Activated CD4-positive, alpha-beta T cell treated with anti-CD3 and anti-CD28 coated beads for 36 hours (primary cell): ENCODE results near the gene STRA6. TPM values are rescaled to one million over a fixed set of nuclear protein-coding genes. Genes with fewer than 3 reads are reported as not detected.

Experiments used
- ATAC-seq: fragments of 200-7000 bp; cut with Tn5 transposase; one replicate; pipeline ENCODE4 v1.10.0; 2021; ENCODE audit warnings: mild to moderate bottlenecking, moderate library complexity
- CTCF ChIA-PET: fragments of 350-600 bp; sonication (Branson Sonifier 250); formaldehyde crosslinking; loops from one replicate; lab custom pipeline; 2021; ENCODE audit warnings: antibody characterized with exemption; lab: Charles Lee
- POLR2A ChIA-PET: fragments of 350-600 bp; sonication (Branson Sonifier 250); formaldehyde crosslinking; loops from one replicate; lab custom pipeline; 2021; ENCODE audit warnings: antibody characterized with exemption, inconsistent platforms; lab: Charles Lee
- DNase-seq: peaks from one replicate; pipeline ENCODE4 v3.0.0-alpha.2; 2020
- H3K27ac Mint-ChIP-seq: one replicate; pipeline ENCODE4 v1.8.0; 2021; ENCODE audit warnings: mixed read lengths
- H3K27me3 Mint-ChIP-seq: one replicate; pipeline ENCODE4 v1.8.0; 2021; ENCODE audit warnings: mixed read lengths
- H3K36me3 Mint-ChIP-seq: one replicate; pipeline ENCODE4 v1.8.0; 2021; ENCODE audit warnings: low read depth, mixed read lengths
- H3K4me1 Mint-ChIP-seq: one replicate; pipeline ENCODE4 v1.8.0; 2021; ENCODE audit warnings: mixed read lengths
- H3K4me3 Mint-ChIP-seq: one replicate; pipeline ENCODE4 v1.8.0; 2021; ENCODE audit warnings: mild to moderate bottlenecking, moderate library complexity, mixed read lengths
- H3K9me3 Mint-ChIP-seq: one replicate; pipeline ENCODE4 v1.8.0; 2021; ENCODE audit warnings: low read depth, mixed read lengths
- intact Hi-C, 2 experiments: fragments of 100-400 bp; cut with DNase I in 1 of 2; cut with micrococcal nuclease in 1 of 2; formaldehyde crosslinking; loops; one replicate each; pipeline versions ENCODE4 v1.14.2 to v1.15.1; 2022 to 2024; cut with DNase I, micrococcal nuclease
- total RNA-seq, 2 experiments: library from RNA; stranded (reverse); gene quantifications; one replicate each; pipeline ENCODE4 v1.2.3, GENCODE V29; 2021

STRA6 gene
- total RNA-seq, 2 experiments from 2014 or later, result not detected

- H3K4me3 Mint-ChIP-seq, result no peak overlapping the region
- no peaks in the 10 kb centered on the region for H3K9me3 Mint-ChIP-seq
- H3K36me3 Mint-ChIP-seq, result no peaks in the 10 kb centered on the region
- peaks cover 6% of the 10 kb centered on the region for H3K4me1 Mint-ChIP-seq
- ChIA-PET POLR2A (no interaction called here), CTCF (no interaction called here)
- ATAC-seq (no peak), DNase-seq (no peak)
- no peak overlapping the region for H3K27ac Mint-ChIP-seq
- peaks cover 5% of the 10 kb centered on the region for H3K27me3 Mint-ChIP-seq
- intact Hi-C loops, result no loop called here
Observed at GRCh38 chr15:74222240-74223119, 19.9 kb upstream of the STRA6 start.

GRCh38 chr15:74221399-74222239, 19.0 kb upstream of the STRA6 start:
- CTCF ChIA-PET, result interaction anchor here (0.7 kb wide), 1 partner anchor 58 kb away, joined by 3 read pairs; no protein-coding TSS in a partner anchor

GRCh38 chr15:74220475-74221248, 18.1 kb upstream of the STRA6 start:
- Mint-ChIP-seq H3K27ac (no peak overlapping the region), H3K9me3 (no peaks in the 10 kb centered on the region), H3K36me3 (no peaks in the 10 kb centered on the region), H3K4me1 (peaks cover 6% of the 10 kb centered on the region), H3K4me3 (no peak overlapping the region), H3K27me3 (peaks cover 5% of the 10 kb centered on the region)
- ATAC-seq (no peak), DNase-seq (no peak)
- POLR2A ChIA-PET, result no interaction called here
- CTCF ChIA-PET, result interaction anchor here (0.7 to 1.0 kb wide), 3 partner anchors 58 to 923 kb away, joined by 3 to 4 read pairs (median 3); no protein-coding TSS in a partner anchor
- intact Hi-C loops, result no loop called here

More at GRCh38 chr15:74221399-74222239, 19.0 kb upstream of the STRA6 start:
- DNase-seq (no peak), ATAC-seq (no peak)
- Mint-ChIP-seq H3K27ac (no peak overlapping the region), H3K4me1 (peaks cover 6% of the 10 kb centered on the region), H3K9me3 (no peaks in the 10 kb centered on the region), H3K36me3 (no peaks in the 10 kb centered on the region), H3K27me3 (peaks cover 5% of the 10 kb centered on the region), H3K4me3 (no peak overlapping the region)
- POLR2A ChIA-PET, result no interaction called here
- intact Hi-C loops, result no loop called here

GRCh38 chr15:74217907-74218885, 15.6 kb upstream of the STRA6 start:
- ATAC-seq (no peak), DNase-seq (no peak)
- Mint-ChIP-seq H3K27ac (no peak overlapping the region), H3K4me3 (no peak overlapping the region), H3K9me3 (no peaks in the 10 kb centered on the region), H3K4me1 (no peaks in the 10 kb centered on the region), H3K27me3 (peaks cover 2% of the 10 kb centered on the region), H3K36me3 (no peaks in the 10 kb centered on the region)
- ChIA-PET CTCF (no interaction called here), POLR2A (no interaction called here)
- intact Hi-C loops, result no loop called here

GRCh38 chr15:74216949-74217348, 14.4 kb upstream of the STRA6 start:
- ATAC-seq, result no peak
- Mint-ChIP-seq H3K27ac (no peak overlapping the region), H3K36me3 (no peaks in the 10 kb centered on the region), H3K27me3 (no peaks in the 10 kb centered on the region), H3K9me3 (no peaks in the 10 kb centered on the region), H3K4me1 (no peaks in the 10 kb centered on the region), H3K4me3 (no peak overlapping the region)
- CTCF ChIA-PET, result interaction anchor here (0.7 kb wide), 1 partner anchor 555 kb away, joined by 3 read pairs; no protein-coding TSS in a partner anchor
- DNase-seq, result no peak
- intact Hi-C loops, result no loop called here
- POLR2A ChIA-PET, result no interaction called here

GRCh38 chr15:74215958-74216357, 13.4 kb upstream of the STRA6 start:
- intact Hi-C loops, result no loop called here
- DNase-seq, result no peak
- no peak overlapping the region for H3K4me3 Mint-ChIP-seq
- no peaks in the 10 kb centered on the region for H3K27me3 Mint-ChIP-seq
- H3K4me1 Mint-ChIP-seq, result no peaks in the 10 kb centered on the region
- H3K36me3 Mint-ChIP-seq, result no peaks in the 10 kb centered on the region
- no peaks in the 10 kb centered on the region for H3K9me3 Mint-ChIP-seq
- ChIA-PET POLR2A (no interaction called here), CTCF (no interaction called here)
- no peak for ATAC-seq
- H3K27ac Mint-ChIP-seq, result no peak overlapping the region

- H3K9me3 Mint-ChIP-seq, result no peaks in the 10 kb centered on the region
Observed at GRCh38 chr15:74214324-74215021, 11.9 kb upstream of the STRA6 start.

GRCh38 chr15:74213858-74214284, 11.3 kb upstream of the STRA6 start:
- Mint-ChIP-seq H3K27ac (no peak overlapping the region), H3K4me3 (no peak overlapping the region), H3K9me3 (no peaks in the 10 kb centered on the region), H3K36me3 (no peaks in the 10 kb centered on the region), H3K27me3 (no peaks in the 10 kb centered on the region), H3K4me1 (no peaks in the 10 kb centered on the region)
- ChIA-PET CTCF (no interaction called here), POLR2A (no interaction called here)
- ATAC-seq (no peak), DNase-seq (no peak)
- intact Hi-C loops, result no loop called here

More at GRCh38 chr15:74214324-74215021, 11.9 kb upstream of the STRA6 start:
- no peak for DNase-seq
- intact Hi-C loops, result no loop called here
- Mint-ChIP-seq H3K4me3 (no peak overlapping the region), H3K36me3 (no peaks in the 10 kb centered on the region), H3K27ac (no peak overlapping the region), H3K27me3 (no peaks in the 10 kb centered on the region), H3K4me1 (no peaks in the 10 kb centered on the region)
- ATAC-seq, result no peak
- ChIA-PET POLR2A (no interaction called here), CTCF (interaction anchor here (0.6 to 0.8 kb wide), 2 partner anchors 97 to 181 kb away, joined by 3 to 5 read pairs; no protein-coding TSS in a partner anchor)

GRCh38 chr15:74212494-74212893, 9.9 kb upstream of the STRA6 start:
- Mint-ChIP-seq H3K9me3 (no peaks in the 10 kb centered on the region), H3K4me3 (no peak overlapping the region), H3K27ac (no peak overlapping the region), H3K4me1 (no peaks in the 10 kb centered on the region), H3K27me3 (no peaks in the 10 kb centered on the region), H3K36me3 (no peaks in the 10 kb centered on the region)
- ChIA-PET CTCF (interaction anchor here (1.0 kb wide), 1 partner anchor 87 kb away, joined by 3 read pairs; no protein-coding TSS in a partner anchor), POLR2A (no interaction called here)
- intact Hi-C loops, result no loop called here
- no peak for DNase-seq
- ATAC-seq, result no peak

GRCh38 chr15:74211656-74212055, 9.1 kb upstream of the STRA6 start:
- intact Hi-C loops, result no loop called here
- no peak overlapping the region for H3K4me3 Mint-ChIP-seq
- DNase-seq (no peak), ATAC-seq (no peak)
- H3K9me3 Mint-ChIP-seq, result no peaks in the 10 kb centered on the region
- no peaks in the 10 kb centered on the region for H3K4me1 Mint-ChIP-seq
- H3K27ac Mint-ChIP-seq, result no peak overlapping the region
- ChIA-PET CTCF (no interaction called here), POLR2A (no interaction called here)
- H3K36me3 Mint-ChIP-seq, result no peaks in the 10 kb centered on the region
- H3K27me3 Mint-ChIP-seq, result peaks cover 2% of the 10 kb centered on the region
